T-helper 9 cell (primary cell): Measurements from ENCODE around the gene ZNF608.

Experiments
- DNase-seq: peaks from one replicate; pipeline ENCODE4 v3.0.0-alpha.2; 2020

ZNF608 gene

GRCh38 chr5:124719113-124719967, 27.1 kb downstream of the ZNF608 start:
- no peak for DNase-seq

- no peak for DNase-seq
These were observed 28.1 kb downstream of the ZNF608 start for GRCh38 chr5:124718380-124718789.

- no peak for DNase-seq
These were observed 30.3 kb downstream of the ZNF608 start for GRCh38 chr5:124716169-124716568.

GRCh38 chr5:124714910-124715309, 31.5 kb downstream of the ZNF608 start:
- DNase-seq: no peak

GRCh38 chr5:124713595-124713994, 32.8 kb downstream of the ZNF608 start:
- no peak for DNase-seq

GRCh38 chr5:124712731-124713305, 33.6 kb downstream of the ZNF608 start:
- DNase-seq: no peak

- no peak for DNase-seq
These were observed 38.4 kb downstream of the ZNF608 start for GRCh38 chr5:124708086-124708485.

- DNase-seq: no peak
These were observed 38.9 kb downstream of the ZNF608 start for GRCh38 chr5:124707520-124707919.

GRCh38 chr5:124706729-124707361, 39.6 kb downstream of the ZNF608 start:
- no peak for DNase-seq

GRCh38 chr5:124706051-124706450, 40.4 kb downstream of the ZNF608 start:
- no peak for DNase-seq

GRCh38 chr5:124705577-124705976, 40.9 kb downstream of the ZNF608 start:
- no peak for DNase-seq

GRCh38 chr5:124704594-124705284, 41.7 kb downstream of the ZNF608 start:
- DNase-seq: no peak

- no peak for DNase-seq
These were observed 42.4 kb downstream of the ZNF608 start for GRCh38 chr5:124703995-124704394.

GRCh38 chr5:124702525-124702924, 43.9 kb downstream of the ZNF608 start:
- no peak for DNase-seq

- DNase-seq: no peak
These were observed 44.5 kb downstream of the ZNF608 start for GRCh38 chr5:124701873-124702425.

- DNase-seq: no peak
These were observed 45.4 kb downstream of the ZNF608 start for GRCh38 chr5:124701016-124701415.

GRCh38 chr5:124700333-124700732, 46.1 kb downstream of the ZNF608 start:
- no peak for DNase-seq

- no peak for DNase-seq
These were observed 47.7 kb downstream of the ZNF608 start for GRCh38 chr5:124698770-124699169.

- no peak for DNase-seq
These were observed 48.4 kb downstream of the ZNF608 start for GRCh38 chr5:124697933-124698591.

GRCh38 chr5:124697501-124697900, 48.9 kb downstream of the ZNF608 start:
- no peak for DNase-seq

- DNase-seq: no peak
These were observed 49.5 kb downstream of the ZNF608 start for GRCh38 chr5:124696898-124697297.
